ENCODE results near the gene EVX1.

Gene EVX1

DNA sequence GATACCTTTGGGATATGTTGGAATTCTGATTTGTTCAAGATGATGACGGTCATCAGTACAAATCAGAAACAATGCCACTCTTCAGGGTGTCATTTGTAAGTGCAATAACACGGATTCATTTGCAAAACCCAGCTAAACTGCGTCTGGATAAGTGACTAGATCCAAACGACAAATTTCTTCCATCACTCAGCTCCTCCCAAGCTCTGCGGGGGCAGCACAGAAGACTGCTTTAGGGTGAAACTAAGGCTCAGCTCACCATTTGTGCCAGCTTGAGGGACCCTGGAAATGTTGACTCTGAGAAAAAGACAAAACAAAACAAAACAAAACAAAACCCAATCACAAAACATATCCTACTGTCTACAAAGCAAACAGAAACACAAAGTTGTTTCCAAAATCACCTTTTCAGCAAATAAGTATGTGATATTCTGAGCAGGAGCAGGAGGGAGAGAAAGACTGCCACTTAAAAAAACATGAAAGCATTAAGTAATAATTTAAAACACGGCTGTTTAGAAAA, 8.0 kb downstream of the EVX1 start:
- DNase-seq: no peak

DNA sequence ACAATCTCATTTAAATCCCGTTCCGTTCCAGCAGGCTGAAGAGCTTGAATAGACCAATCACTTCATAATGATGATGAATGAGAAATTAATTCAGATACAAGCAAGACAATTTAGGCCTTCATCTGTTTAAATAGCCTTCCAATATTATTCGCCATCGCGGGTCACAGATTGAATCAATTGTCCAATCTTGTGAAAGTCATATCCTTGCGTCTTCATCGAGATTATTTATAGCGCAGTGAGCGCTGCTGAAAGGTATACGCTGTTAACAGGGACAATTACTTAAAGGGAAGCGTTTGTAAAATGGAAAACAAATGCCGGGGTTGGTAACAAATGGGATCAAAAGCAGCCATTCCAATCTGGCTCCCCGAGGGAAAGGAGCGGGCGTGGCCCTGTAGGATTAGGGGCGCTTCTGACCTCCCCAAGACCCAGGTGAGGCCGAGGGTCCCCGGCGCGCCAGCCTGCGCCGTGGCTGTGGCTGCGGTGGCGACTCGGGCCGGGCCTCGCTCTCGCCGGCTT, 8.6 kb downstream of the EVX1 start:
- DNase-seq: no peak

DNA sequence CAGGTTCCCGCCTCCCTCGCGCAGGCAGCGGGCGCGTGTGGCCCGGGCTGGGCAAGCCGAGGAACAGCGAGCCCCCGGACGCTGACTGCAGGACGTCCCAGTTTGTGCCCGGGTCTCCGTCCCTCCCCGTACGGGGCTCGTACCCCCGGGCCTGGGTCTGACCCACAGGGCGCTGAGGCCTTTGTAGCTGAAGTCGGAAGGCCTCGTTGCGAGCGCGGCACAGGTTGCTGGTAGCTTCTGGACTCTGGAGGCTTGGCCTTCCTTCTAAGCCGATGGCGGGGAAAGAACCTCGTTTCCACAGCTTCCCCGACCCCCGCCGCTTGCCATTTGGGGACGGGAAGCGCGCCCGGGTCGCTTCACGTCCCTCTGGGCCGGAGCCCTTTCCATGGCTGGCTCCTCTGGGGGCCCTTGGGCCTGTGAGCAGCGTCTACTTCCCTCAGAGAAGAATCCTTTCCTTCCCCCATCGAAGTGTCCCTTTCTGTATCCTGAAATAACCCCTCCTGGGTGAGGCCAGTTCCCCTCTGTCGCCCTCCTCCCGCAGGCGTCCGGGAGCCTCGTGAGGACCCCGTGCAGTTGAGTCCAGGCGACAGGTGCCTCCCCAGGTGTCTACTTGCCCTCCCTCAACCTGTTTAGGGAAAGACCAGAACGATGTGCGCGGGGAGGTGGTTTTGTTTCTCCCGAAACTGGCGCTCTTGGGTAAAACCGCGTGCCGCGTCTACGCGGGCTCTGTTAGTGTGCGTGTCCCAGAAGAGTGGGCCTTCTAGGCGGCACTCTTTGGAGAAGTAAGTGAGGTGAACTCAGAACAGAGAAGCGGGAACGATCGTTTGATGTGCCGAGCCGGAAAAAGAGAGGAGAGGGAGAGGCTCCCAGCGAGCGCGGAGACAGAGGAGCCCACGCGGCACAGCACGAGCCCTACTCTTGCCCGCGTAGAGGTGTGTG, 9.3 kb downstream of the EVX1 start:
- no peak for DNase-seq

DNA sequence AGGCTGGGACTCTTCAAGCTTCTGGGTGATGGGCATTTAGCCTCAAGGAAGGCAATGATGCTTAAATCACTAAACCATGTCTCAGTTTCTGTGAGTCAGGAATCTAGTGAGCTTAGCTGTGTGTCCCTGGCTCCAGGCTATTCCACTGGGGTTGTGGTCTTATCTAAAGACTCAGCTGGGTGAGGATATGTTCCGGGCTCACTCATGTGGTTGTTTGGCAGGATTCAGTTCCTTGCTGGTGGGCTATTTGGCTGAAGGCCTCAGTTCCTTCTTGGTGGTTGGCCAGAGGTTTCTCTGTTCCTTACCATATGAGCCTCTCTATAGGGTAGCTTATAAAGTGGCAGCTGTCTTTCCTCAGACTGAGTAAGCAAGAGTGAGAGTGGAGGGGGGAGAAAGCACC, 12.0 kb downstream of the EVX1 start:
- no peak for DNase-seq

DNA sequence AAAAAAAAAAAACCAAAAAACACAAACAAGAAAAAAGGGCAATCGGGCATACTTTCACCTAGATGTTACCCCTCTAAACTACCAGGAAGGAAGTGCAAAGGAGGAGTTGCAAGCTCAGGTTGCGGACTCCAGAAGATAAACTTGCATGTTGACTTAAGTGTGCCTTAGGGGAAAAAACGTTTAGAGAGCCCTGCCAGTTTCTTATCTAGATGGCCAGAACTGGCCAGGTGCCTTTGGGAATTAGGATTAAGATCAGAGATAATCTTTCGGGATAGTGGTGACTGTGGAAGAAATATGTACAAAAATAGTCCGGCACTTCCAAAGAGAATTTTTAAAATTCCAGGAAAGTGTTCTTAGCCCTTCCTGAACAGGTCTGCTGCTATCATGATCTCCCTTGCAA, 17.6 kb downstream of the EVX1 start:
- DNase-seq: no peak

DNA sequence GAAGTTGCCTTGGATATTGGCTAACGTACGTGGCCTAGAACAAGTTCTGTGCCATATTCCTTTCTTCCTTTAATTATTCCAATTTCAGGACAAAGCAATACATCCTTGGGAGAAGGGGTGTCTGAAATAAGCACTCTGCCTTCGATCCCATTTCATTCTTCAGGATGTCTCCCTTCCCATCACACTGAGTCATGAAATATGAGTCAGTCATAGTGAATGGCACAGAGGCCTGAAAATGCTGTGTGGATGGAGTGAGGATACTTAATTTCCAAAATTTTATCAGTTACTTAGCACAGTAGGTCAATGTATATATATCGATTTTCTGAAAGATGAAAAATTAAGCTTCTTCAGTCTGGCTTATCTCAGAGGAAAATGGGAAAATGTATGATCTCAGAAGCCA, 19.5 kb downstream of the EVX1 start:
- DNase-seq: no peak

DNA sequence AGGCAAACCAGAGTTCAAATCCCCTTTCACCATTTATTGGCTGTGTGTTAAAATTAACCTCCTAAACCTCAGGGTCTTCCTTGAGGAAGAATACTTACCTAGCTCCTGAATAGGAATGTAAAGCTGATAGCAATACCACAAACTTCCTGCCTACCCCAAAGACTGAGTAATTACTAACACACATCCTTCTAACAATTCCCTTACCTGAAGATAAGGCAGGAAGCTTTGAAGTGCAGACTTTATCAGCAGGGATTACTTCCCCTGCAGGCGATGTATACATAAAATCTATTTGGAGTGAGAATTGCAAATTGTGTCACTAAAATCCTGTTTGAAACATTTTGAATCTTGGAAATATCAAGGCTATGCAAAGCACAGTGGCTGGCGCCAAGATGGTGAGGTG, 21.2 kb downstream of the EVX1 start:
- no peak for DNase-seq

DNA sequence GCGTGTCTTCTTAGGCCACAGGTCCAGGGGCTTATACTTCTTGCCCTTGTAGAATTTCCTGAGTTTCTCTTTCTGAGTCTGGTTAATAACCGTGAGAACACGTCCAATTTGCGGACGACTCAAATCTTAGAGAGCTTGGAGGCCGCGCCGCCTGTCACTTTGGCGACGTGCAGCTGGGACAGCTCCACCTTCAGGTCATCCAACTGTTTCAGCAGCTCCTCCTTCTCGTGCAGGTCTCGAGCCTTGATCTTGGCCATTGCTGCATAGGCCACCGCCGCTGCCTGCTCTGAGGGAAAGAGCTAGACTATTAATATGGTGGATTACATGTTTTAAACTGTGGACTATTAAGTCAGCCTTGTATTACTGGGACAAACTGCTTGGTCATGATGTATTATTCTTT, 26.9 kb downstream of the EVX1 start:
- no peak for DNase-seq

DNA sequence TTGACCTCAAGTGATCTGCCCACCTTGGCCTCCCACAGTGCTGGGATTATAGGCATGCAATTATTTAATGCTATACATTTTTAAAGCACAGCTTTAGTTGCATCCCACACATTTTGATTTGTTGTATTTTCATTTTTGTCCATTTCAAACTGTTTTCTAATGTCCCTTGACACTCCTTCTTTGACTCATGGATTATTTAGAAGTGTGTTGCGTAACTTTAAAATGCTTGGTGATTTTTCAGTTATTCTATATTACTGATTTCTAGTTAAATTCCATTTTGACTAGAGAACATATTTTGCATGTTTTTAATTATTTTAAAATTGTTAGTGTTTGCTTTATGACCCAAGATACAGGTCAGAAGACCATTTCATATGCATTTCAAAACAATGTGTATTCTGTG, 28.8 kb downstream of the EVX1 start:
- DNase-seq: no peak

DNA sequence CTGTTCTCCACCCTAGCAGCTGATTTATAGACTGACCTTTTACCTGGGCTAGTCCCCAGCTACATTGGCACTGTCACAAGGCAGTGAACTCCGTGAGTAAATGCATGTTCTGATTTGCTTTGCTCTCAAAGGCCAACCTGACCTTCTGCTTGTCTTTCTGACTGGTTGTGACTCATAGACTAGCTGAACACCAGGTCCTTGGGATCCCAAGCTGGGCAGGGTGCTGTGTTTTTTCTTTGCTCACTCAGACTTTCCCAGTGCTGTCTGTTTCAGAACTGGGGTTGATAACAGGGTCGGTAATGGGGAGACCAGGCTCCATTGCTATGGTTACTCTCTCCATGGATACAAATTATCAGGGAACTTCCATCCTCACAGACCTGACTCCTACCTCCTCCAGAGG, 35.0 kb downstream of the EVX1 start:
- DNase-seq: no peak

DNA sequence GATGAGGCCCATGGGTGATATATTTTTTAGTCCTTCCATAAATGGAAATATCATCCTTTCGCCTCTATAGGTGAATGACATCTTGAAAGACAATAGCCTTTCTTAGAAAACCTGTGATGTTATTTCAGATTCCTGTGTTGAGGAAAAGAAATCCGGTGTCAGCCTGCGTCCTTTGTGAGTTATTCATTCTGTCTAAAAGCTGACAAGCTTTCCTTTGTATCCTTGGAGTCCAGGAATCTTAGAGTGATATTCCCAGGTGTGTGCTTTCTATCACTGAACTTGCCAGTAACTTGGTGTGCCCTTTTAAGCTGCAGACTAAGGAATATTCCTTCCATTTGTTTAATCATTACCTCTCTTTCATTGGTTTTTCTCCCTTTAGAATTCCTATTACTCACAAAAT, 41.0 kb downstream of the EVX1 start:
- DNase-seq: no peak

DNA sequence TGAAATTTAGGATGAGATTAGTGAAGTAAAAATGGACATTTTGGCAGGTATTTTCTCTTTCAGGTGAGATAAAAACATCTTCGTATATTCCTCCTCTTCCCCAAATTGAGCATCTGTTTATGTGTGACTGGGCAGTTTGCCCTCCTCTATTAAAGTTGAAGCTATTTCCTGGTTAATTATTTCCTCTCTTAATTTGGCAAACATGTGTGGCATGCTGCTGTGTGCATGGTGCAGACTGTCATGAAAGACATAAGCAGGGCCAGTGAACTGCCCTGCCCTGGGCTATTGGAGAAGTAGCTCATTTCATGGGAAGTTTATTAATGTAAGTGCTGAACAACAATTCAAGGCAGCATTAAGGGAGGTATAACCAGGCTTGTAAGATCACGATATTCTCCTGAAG, 52.6 kb downstream of the EVX1 start:
- no peak for DNase-seq

DNA sequence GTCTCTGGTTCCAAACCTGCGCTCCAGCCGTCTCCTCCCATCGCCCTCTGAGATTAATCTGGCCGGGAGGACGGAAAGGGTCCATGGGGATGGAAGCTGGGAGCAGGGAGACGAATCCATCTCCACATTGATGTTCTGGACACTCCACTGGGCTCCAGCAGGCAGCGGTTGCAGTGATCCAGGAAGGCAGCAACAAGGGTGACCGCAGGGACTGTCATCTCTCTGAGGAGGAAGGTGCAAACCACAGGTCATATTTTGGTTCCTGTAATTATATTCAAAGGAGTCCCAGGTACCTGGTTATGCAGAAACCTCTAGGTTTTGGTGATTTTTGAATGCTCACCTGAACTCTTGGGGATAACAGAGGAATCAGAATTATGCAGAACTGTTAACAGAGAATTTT, 54.8 kb downstream of the EVX1 start:
- DNase-seq: no peak
